Measurements from ENCODE around the gene WWOX. TPM values are rescaled to one million over a fixed set of nuclear protein-coding genes. Genes with fewer than 3 reads are reported as not detected.

The WWOX gene
- total RNA-seq, 3 donors from 2014 or later (not counting 1 experiment from before 2014, with no cell fraction given) = 21.0 to 29.8 (median 27.0) TPM

DNA sequence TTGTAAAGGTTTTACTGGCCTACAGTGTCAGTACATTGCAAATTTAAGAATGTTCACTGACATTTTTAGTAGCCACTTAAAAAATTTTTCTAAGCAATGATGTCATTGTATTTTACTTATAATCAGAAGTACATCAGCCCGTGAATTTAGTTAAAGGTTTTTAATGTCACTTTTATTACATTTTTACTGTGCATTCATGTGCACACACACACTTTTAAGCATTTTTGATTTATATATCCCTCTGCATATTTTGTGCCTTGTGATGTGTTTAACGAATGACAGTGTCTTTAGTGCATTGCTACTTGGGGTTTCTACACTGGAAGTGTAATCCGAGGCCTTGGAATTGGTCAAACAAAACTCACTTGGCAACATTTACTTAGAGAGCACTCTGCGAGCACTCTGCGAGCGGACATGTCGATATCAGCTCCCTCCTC, 190.4 kb downstream of the WWOX start:
- Mint-ChIP-seq H3K4me3 (no peak overlapping the region), H3K27ac (no peak overlapping the region), H3K27me3 (ENCODE audit: low read depth in 2 of 2) (no peaks in the 10 kb centered on the region), H3K4me1 (no peaks in the 10 kb centered on the region), H3K36me3 (no peaks in the 10 kb centered on the region), H3K9me3 (no peaks in the 10 kb centered on the region)
- H3K27me3 ChIP-seq (ENCODE audit: control insufficient read depth, insufficient read depth, low read length) = no peaks in the 10 kb centered on the region
- no peaks in the 10 kb centered on the region for H3K9me3 ChIP-seq (ENCODE audit: control insufficient read depth, insufficient read depth, low read length)
- intact Hi-C loops (cut with micrococcal nuclease) = no loop called here
- no peaks in the 10 kb centered on the region for H3K4me1 ChIP-seq (ENCODE audit: control insufficient read depth, insufficient read depth, low read length)
- DNase-seq = no peak
- TF ChIP-seq, protein P1, sequence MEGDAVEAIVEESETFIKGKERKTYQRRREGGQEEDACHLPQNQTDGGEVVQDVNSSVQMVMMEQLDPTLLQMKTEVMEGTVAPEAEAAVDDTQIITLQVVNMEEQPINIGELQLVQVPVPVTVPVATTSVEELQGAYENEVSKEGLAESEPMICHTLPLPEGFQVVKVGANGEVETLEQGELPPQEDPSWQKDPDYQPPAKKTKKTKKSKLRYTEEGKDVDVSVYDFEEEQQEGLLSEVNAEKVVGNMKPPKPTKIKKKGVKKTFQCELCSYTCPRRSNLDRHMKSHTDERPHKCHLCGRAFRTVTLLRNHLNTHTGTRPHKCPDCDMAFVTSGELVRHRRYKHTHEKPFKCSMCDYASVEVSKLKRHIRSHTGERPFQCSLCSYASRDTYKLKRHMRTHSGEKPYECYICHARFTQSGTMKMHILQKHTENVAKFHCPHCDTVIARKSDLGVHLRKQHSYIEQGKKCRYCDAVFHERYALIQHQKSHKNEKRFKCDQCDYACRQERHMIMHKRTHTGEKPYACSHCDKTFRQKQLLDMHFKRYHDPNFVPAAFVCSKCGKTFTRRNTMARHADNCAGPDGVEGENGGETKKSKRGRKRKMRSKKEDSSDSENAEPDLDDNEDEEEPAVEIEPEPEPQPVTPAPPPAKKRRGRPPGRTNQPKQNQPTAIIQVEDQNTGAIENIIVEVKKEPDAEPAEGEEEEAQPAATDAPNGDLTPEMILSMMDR (IDR thresholded peaks at IDR 0.05) = no peak
- 94% methylated on average over 3 of the region's 7 CpGs for WGBS (ENCODE audit: insufficient coverage)
- H3K4me3 ChIP-seq (ENCODE audit: low read length) = no peak overlapping the region
- H3K27ac ChIP-seq (ENCODE audit: low read length) = no peak overlapping the region
- no peak for ATAC-seq
- no peaks in the 10 kb centered on the region for H3K36me3 ChIP-seq (ENCODE audit: control insufficient read depth, insufficient read depth, low read length)

DNA sequence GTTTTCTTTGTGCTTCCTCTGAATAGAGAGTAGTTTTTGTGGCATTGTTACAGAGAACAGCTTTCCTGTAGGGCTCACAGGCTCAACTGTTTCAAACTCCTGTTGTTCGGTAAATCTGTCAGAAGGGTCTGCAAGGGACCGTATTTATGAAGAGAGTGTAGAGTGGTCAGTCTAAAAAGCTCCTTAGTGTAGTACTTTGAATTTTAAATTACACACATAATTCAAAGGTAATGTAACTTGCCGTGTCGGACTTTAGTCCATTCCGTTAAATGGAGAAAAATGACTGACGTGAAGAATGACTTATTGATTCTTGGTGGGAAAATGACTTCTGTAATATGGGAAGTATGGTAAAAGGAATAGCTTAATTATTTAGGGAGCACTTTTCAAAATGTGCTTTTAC, 190.9 kb downstream of the WWOX start:
- intact Hi-C loops (cut with micrococcal nuclease) = no loop called here
- Histone ChIP-seq H3K27ac (ENCODE audit: low read length) (no peak overlapping the region), H3K9me3 (ENCODE audit: control insufficient read depth, insufficient read depth, low read length) (no peaks in the 10 kb centered on the region), H3K36me3 (ENCODE audit: control insufficient read depth, insufficient read depth, low read length) (no peaks in the 10 kb centered on the region), H3K4me3 (ENCODE audit: low read length) (no peak overlapping the region), H3K4me1 (ENCODE audit: control insufficient read depth, insufficient read depth, low read length) (no peaks in the 10 kb centered on the region), H3K27me3 (ENCODE audit: control insufficient read depth, insufficient read depth, low read length) (no peaks in the 10 kb centered on the region)
- H3K27ac Mint-ChIP-seq = no peak overlapping the region
- ATAC-seq = no peak
- no peaks in the 10 kb centered on the region for H3K4me1 Mint-ChIP-seq
- H3K27me3 Mint-ChIP-seq (ENCODE audit: low read depth in 2 of 2) = no peaks in the 10 kb centered on the region
- H3K9me3 Mint-ChIP-seq = no peaks in the 10 kb centered on the region
- no peak overlapping the region for H3K4me3 Mint-ChIP-seq
- 86% methylated on average over 6 of the region's 6 CpGs for WGBS (ENCODE audit: insufficient coverage)
- no peaks in the 10 kb centered on the region for H3K36me3 Mint-ChIP-seq
- no peak for DNase-seq
- TF ChIP-seq, protein P1 (IDR thresholded peaks at IDR 0.05) = no peak

DNA sequence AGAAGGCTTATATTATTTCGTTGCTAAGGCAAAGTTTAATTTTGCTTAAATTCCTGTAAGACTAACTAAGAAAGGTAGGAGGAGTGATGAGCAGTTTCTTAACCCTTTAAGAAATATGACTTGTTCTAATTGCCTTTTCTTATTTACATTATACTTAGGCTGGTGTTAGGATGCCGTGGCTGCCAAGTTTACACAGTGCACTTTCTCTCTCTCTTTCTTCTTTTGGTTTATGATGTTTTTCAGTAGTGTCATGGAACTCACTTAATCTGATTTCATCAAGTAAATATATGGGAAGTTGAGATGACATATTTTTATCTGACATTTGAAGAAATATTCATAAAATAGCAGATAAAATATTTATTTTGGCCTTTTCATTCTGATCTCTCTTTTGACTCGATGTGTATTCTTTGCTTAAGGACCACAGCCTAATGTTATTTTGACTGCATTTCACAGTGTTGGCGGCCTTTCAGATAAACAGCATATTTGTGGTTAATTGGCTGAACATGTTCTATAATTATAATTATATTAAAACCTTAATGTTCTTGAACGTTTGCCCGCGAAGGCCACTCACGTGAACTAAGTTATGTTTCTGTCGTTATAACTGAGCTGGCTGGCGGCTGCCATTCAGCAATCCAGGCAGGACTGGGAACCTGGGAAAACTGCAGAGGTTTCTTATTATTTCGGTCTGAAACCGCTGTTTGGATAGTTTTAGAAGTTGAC, 191.6 kb downstream of the WWOX start:
- Histone ChIP-seq H3K27ac (ENCODE audit: low read length) (no peak overlapping the region), H3K4me1 (ENCODE audit: control insufficient read depth, insufficient read depth, low read length) (no peaks in the 10 kb centered on the region), H3K27me3 (ENCODE audit: control insufficient read depth, insufficient read depth, low read length) (no peaks in the 10 kb centered on the region), H3K36me3 (ENCODE audit: control insufficient read depth, insufficient read depth, low read length) (no peaks in the 10 kb centered on the region), H3K9me3 (ENCODE audit: control insufficient read depth, insufficient read depth, low read length) (no peaks in the 10 kb centered on the region), H3K4me3 (ENCODE audit: low read length) (no peak overlapping the region)
- Mint-ChIP-seq H3K4me1 (no peaks in the 10 kb centered on the region), H3K27me3 (ENCODE audit: low read depth in 2 of 2) (no peaks in the 10 kb centered on the region), H3K27ac (no peak overlapping the region), H3K9me3 (no peaks in the 10 kb centered on the region), H3K36me3 (no peaks in the 10 kb centered on the region), H3K4me3 (no peak overlapping the region)
- ATAC-seq = no peak
- no peak for DNase-seq
- TF ChIP-seq, protein P1 (IDR thresholded peaks at IDR 0.05) = no peak
- intact Hi-C loops (cut with micrococcal nuclease) = no loop called here
- 94% methylated on average over 9 of the region's 12 CpGs for WGBS (ENCODE audit: insufficient coverage)

- Mint-ChIP-seq H3K27ac (no peak overlapping the region), H3K27me3 (ENCODE audit: low read depth in 2 of 2) (no peaks in the 10 kb centered on the region), H3K36me3 (no peaks in the 10 kb centered on the region), H3K4me3 (no peak overlapping the region), H3K4me1 (no peaks in the 10 kb centered on the region), H3K9me3 (no peaks in the 10 kb centered on the region)
- no peaks in the 10 kb centered on the region for H3K27me3 ChIP-seq (ENCODE audit: control insufficient read depth, insufficient read depth, low read length)
- no peak for ATAC-seq
- H3K36me3 ChIP-seq (ENCODE audit: control insufficient read depth, insufficient read depth, low read length) = no peaks in the 10 kb centered on the region
- H3K4me1 ChIP-seq (ENCODE audit: control insufficient read depth, insufficient read depth, low read length) = no peaks in the 10 kb centered on the region
- TF ChIP-seq, protein P1 (IDR thresholded peaks at IDR 0.05) = no peak
- no peak for DNase-seq
- H3K4me3 ChIP-seq (ENCODE audit: low read length) = no peak overlapping the region
- WGBS (ENCODE audit: insufficient coverage) = 94% methylated on average over 5 of the region's 5 CpGs
- H3K27ac ChIP-seq (ENCODE audit: low read length) = no peak overlapping the region
- intact Hi-C loops (cut with micrococcal nuclease) = no loop called here
- H3K9me3 ChIP-seq (ENCODE audit: control insufficient read depth, insufficient read depth, low read length) = no peaks in the 10 kb centered on the region
These were observed 192.2 kb downstream of the WWOX start for GRCh38 chr16:78291604-78292003.

Data from natural killer cell (primary cell).